Omental fat pad (tissue), 4 donors: ENCODE results near the gene SPTBN4. TPM values are rescaled to one million over a fixed set of nuclear protein-coding genes. Genes with fewer than 3 reads are reported as not detected.
"Not testable (repeated sequence)": the region's sequence is repeated elsewhere in the genome, so short reads cannot be mapped to it uniquely, and the experiment has no call there.

Experiments
- ATAC-seq: fragments of 150-250 bp; one replicate; pipeline ENCODE4 v1.9.1; 2016; ENCODE audit warnings: mild to moderate bottlenecking, moderate library complexity; ENCODE audit not compliant: low FRiP score
- DNase-seq: peaks from one replicate; pipeline ENCODE4 v3.0.0-alpha.2; 2019; ENCODE audit warnings: low spot score
- CTCF ChIP-seq, 3 donors: fragments of 450-650 bp; IDR thresholded peaks; one replicate each; pipeline ENCODE4 v1.5.1; 2016 to 2017; ENCODE audit warnings: antibody characterized with exemption in 3 of 3, mild to moderate bottlenecking in 3 of 3, moderate library complexity in 2 of 3
- total RNA-seq, 4 donors: library from RNA; depleted of rRNA; stranded (reverse); fragments of >200 nt; gene quantifications; one replicate each; pipeline ENCODE4 v1.1.0, GENCODE V29; 2016

The SPTBN4 gene
- total RNA-seq, 4 donors from 2014 or later, result 1.4 to 3.2 (median 3.0) TPM

GRCh38 chr19:40590464-40591265 lies 123.9 kb downstream of the SPTBN4 start:
- ATAC-seq (no peak), DNase-seq (no peak)
- no peak for TF ChIP-seq CTCF (IDR thresholded peaks at IDR 0.05)

- ATAC-seq, result not testable (repeated sequence)
Measured at GRCh38 chr19:40591724-40592123, 124.9 kb downstream of the SPTBN4 start.

DNA sequence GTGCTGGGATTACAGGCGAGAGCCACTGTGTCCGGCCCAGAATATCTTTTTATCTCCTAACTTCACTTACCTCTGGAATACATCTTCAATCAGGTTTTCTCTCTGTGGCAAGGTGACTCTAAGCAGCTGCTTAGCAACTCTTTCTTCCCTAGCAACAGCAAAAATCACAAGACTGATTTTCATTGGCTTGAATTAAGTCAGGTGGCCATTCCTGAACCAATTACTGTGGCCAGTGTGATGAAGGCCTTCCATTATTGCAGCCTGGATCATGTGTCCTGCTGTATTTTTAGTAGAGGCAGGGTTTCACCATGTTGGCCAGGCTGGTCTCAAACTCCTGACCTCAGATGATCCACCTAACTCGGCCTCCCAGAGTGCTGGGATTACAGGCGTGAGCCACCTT lies 125.4 kb downstream of the SPTBN4 start:
- DNase-seq (no peak), ATAC-seq (no peak)
- TF ChIP-seq CTCF (IDR thresholded peaks at IDR 0.05), result no peak

More at GRCh38 chr19:40591724-40592123, 124.9 kb downstream of the SPTBN4 start:
- DNase-seq, result not testable (repeated sequence)

DNA sequence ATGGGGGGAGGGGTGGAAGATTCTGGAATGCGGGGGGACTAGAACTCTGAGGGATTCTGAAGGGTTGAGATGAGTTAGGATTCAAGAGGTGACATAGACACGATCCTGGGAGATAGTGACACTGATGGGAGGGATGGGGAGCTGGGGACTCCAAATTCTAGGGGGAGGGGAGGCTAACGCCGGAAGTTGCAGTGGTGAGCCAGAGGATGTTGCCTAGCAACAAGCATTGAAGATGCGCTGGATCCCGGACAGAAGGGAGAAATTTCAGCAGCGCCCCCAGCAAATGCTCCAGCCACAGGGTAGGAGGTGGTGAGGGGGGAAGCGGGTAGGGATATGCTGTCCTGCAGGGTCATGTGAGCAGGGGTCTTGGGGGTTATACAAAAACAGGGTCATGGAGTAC lies 127.5 kb downstream of the SPTBN4 start:
- TF ChIP-seq CTCF (IDR thresholded peaks at IDR 0.05), result no peak
- DNase-seq, result no peak
- no peak for ATAC-seq

DNA sequence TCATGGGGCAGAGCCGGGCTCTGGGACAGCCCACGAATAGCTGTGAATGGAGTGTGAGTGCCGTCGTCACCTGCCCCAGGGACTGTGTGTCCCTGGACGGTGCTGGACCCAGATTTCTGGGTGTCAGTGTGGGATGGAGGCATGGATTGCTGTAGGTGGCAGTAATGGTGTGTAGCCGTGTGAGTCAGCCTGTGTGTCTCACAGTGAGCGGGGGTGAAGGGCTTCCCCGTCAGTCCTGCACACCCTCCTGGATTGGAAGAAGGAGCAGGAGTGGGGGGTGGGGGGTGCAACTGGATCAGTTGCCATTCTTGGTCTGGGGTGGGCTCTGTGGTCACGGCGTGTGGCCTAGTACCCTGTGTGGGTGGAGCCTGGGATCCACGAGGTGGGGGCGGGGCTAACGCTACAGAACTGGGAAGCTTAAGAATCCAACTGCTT lies 127.9 kb downstream of the SPTBN4 start:
- no peak for DNase-seq
- no peak for ATAC-seq
- TF ChIP-seq CTCF (IDR thresholded peaks at IDR 0.05), result no peak

- DNase-seq (no peak), ATAC-seq (no peak)
- TF ChIP-seq CTCF (IDR thresholded peaks at IDR 0.05), result no peak
Measured at GRCh38 chr19:40596608-40597328, 130.0 kb downstream of the SPTBN4 start.

GRCh38 chr19:40597329-40597838 lies 130.6 kb downstream of the SPTBN4 start:
- DNase-seq (no peak), ATAC-seq (no peak)
- TF ChIP-seq CTCF (IDR thresholded peaks at IDR 0.05), result no peak
